GM10847 (cell line): Measurements from ENCODE around the gene ZFYVE9.

Experiments used
- POLR2A ChIP-seq: IDR thresholded peaks from 2 replicates; pipeline ENCODE4 v1.6.1; 2011; ENCODE audit not compliant: insufficient read length; ENCODE audit errors: extremely low read depth

Gene ZFYVE9

GRCh38 chr1:52367272-52367671 is 225.4 kb downstream of the ZFYVE9 start:
- no peak for TF ChIP-seq POLR2A

- no peak for TF ChIP-seq POLR2A
These were observed 226.7 kb downstream of the ZFYVE9 start for GRCh38 chr1:52368383-52369172.

GRCh38 chr1:52385376-52385775 is 243.5 kb downstream of the ZFYVE9 start:
- TF ChIP-seq POLR2A: no peak

GRCh38 chr1:52386458-52386857 is 244.6 kb downstream of the ZFYVE9 start:
- TF ChIP-seq POLR2A: no peak

GRCh38 chr1:52393174-52393573 is 251.3 kb downstream of the ZFYVE9 start:
- TF ChIP-seq POLR2A: no peak
